HG02759 (cell line): ENCODE results near the gene HOXB9.

Experiments used
- ATAC-seq: cut with Tn5 transposase; IDR thresholded peaks from one replicate; pipeline ENCODE4 v1.9.1; 2021; ENCODE audit warnings: mild to moderate bottlenecking, moderate library complexity; ENCODE audit not compliant: unreplicated experiment

Gene HOXB9

DNA sequence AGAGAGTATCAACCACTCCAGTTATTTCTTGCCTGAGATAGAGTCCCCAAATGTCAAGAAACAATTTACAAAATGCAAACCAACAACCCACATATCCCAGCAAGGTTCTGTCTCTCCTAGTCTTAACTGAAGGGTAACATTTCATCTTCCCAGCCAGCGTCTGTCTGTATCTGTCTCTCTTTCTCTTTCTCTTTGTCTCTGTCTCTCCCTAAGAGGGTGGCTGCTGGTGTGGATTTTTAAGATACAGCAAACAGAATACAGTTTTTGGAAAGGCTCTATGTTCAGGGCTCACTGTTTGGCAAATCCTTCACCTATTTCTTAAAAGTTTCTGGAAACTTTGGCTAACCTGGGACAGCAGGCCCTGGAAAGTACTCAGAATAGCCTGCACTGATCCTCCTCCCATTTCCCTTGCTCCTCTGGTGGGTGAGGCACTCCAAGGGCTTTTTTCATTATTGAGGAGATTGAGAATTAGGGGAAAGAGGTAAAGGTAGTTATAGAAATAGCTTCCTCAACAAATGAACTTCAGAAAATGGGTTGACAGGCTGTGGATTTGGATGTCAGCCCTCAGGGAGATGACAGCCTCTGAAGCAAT lies 54.2 kb downstream of the HOXB9 start:
- no peak for ATAC-seq
